ENCODE results near the gene MAP3K14.

MAP3K14 gene

GRCh38 chr17:45218895-45219661 lies 97.7 kb downstream of the MAP3K14 start:
- DNase-seq = peak; percentile 87
